ENCODE results near the gene SCD5. TPM values are rescaled to one million over a fixed set of nuclear protein-coding genes. Genes with fewer than 3 reads are reported as not detected.

The SCD5 gene
- total RNA-seq, 1 donor from 2014 or later, result 33.6 TPM

- peak; percentile 70 for DNase-seq (ENCODE audit: low read depth)
Measured at GRCh38 chr4:82774711-82775171, 23.9 kb downstream of the SCD5 start.

GRCh38 chr4:82773057-82773456 is 25.5 kb downstream of the SCD5 start:
- DNase-seq (ENCODE audit: low read depth), result no peak

- DNase-seq (ENCODE audit: low read depth), result no peak
Measured at GRCh38 chr4:82770607-82771006, 28.0 kb downstream of the SCD5 start.

GRCh38 chr4:82765134-82765533 is 33.5 kb downstream of the SCD5 start:
- no peak for DNase-seq (ENCODE audit: low read depth)

- no peak for DNase-seq (ENCODE audit: low read depth)
Measured at GRCh38 chr4:82761229-82761628, 37.4 kb downstream of the SCD5 start.

- DNase-seq (ENCODE audit: low read depth), result no peak
Measured at GRCh38 chr4:82758701-82759685, 39.6 kb downstream of the SCD5 start.

- no peak for DNase-seq (ENCODE audit: low read depth)
Measured at GRCh38 chr4:82756061-82756460, 42.5 kb downstream of the SCD5 start.

- no peak for DNase-seq (ENCODE audit: low read depth)
Measured at GRCh38 chr4:82755650-82756049, 42.9 kb downstream of the SCD5 start.

GRCh38 chr4:82754513-82755165 is 44.0 kb downstream of the SCD5 start:
- no peak for DNase-seq (ENCODE audit: low read depth)

- DNase-seq (ENCODE audit: low read depth), result no peak
Measured at GRCh38 chr4:82753725-82754410, 44.7 kb downstream of the SCD5 start.

- no peak for DNase-seq (ENCODE audit: low read depth)
Measured at GRCh38 chr4:82753238-82753637, 45.4 kb downstream of the SCD5 start.

- no peak for DNase-seq (ENCODE audit: low read depth)
Measured at GRCh38 chr4:82748810-82749470, 49.7 kb downstream of the SCD5 start.

GRCh38 chr4:82747686-82748575 is 50.7 kb downstream of the SCD5 start:
- DNase-seq (ENCODE audit: low read depth), result no peak

GRCh38 chr4:82746705-82747574 is 51.7 kb downstream of the SCD5 start:
- DNase-seq (ENCODE audit: low read depth), result no peak

GRCh38 chr4:82745173-82745842 is 53.3 kb downstream of the SCD5 start:
- DNase-seq (ENCODE audit: low read depth), result no peak

- no peak for DNase-seq (ENCODE audit: low read depth)
Measured at GRCh38 chr4:82744284-82744968, 54.2 kb downstream of the SCD5 start.

GRCh38 chr4:82741188-82741587 is 57.4 kb downstream of the SCD5 start:
- DNase-seq (ENCODE audit: low read depth), result no peak

Measured in myocyte (in vitro differentiated cells).